SK-N-DZ (cell line): ENCODE measurements around the gene LAMB4.

Experiments
- DNase-seq: peaks from one replicate; pipeline ENCODE4 v3.0.0-alpha.2; 2015; ENCODE audit warnings: low spot score

Gene LAMB4

GRCh38 chr7:108012499-108013430, 117.4 kb downstream of the LAMB4 start:
- DNase-seq = no peak

- DNase-seq = no peak
Observed at GRCh38 chr7:108010377-108010776, 119.8 kb downstream of the LAMB4 start.

GRCh38 chr7:108009873-108010272, 120.3 kb downstream of the LAMB4 start:
- DNase-seq = no peak

- DNase-seq = no peak
Observed at GRCh38 chr7:108008827-108009226, 121.3 kb downstream of the LAMB4 start.

- no peak for DNase-seq
Observed at GRCh38 chr7:108008240-108008639, 121.9 kb downstream of the LAMB4 start.

- no peak for DNase-seq
Observed at GRCh38 chr7:108007762-108008161, 122.4 kb downstream of the LAMB4 start.

GRCh38 chr7:108007261-108007660, 122.9 kb downstream of the LAMB4 start:
- DNase-seq = no peak

- no peak for DNase-seq
Observed at GRCh38 chr7:108004220-108005142, 125.7 kb downstream of the LAMB4 start.

GRCh38 chr7:108003599-108003935, 126.6 kb downstream of the LAMB4 start:
- DNase-seq = peak; percentile 19

- peak; percentile 73 for DNase-seq
Observed at GRCh38 chr7:108002726-108003598, 127.2 kb downstream of the LAMB4 start, which contains the start of gene LAMB1. TSS of gene LAMB1 (minus strand) at chr7:108003161. CDS start at chr7:108002885, 276 bp downstream.

- DNase-seq = peak; percentile 76
Observed at GRCh38 chr7:108001764-108002725, 128.1 kb downstream of the LAMB4 start.

- peak; percentile 30 for DNase-seq
Observed at GRCh38 chr7:108000875-108001763, 129.0 kb downstream of the LAMB4 start.

GRCh38 chr7:107999779-108000560, 130.2 kb downstream of the LAMB4 start:
- DNase-seq = no peak

GRCh38 chr7:107998660-107999480, 131.3 kb downstream of the LAMB4 start:
- no peak for DNase-seq

GRCh38 chr7:107998150-107998549, 132.0 kb downstream of the LAMB4 start:
- no peak for DNase-seq

GRCh38 chr7:107996072-107996882, 133.9 kb downstream of the LAMB4 start:
- DNase-seq = no peak
